NB4 (cell line): ENCODE data around the gene UNC5B.

Source experiments
- DNase-seq: peaks from one replicate; pipeline ENCODE4 v3.0.0; 2010; ENCODE audit warnings: low read depth
- H3K4me3 ChIP-seq: one replicate; pipeline ENCODE4 v1.5.1; 2011; ENCODE audit warnings: mild to moderate bottlenecking, low read depth, low read length, moderate library complexity
- CTCF ChIP-seq: IDR thresholded peaks from one replicate; pipeline ENCODE4 v1.5.1; 2012; ENCODE audit warnings: low read depth, low read length
- MAX ChIP-seq: IDR thresholded peaks from 2 replicates; pipeline ENCODE4 v1.6.1; 2011; ENCODE audit warnings: low read depth, low read length
- MYC ChIP-seq: IDR thresholded peaks from 2 replicates; pipeline ENCODE4 v1.6.1; 2011; ENCODE audit warnings: low read depth, low read length
- POLR2A ChIP-seq: IDR thresholded peaks from 2 replicates; pipeline ENCODE4 v1.6.1; 2011; ENCODE audit warnings: mild to moderate bottlenecking; ENCODE audit not compliant: insufficient read length; ENCODE audit errors: extremely low read depth

UNC5B gene

GRCh38 chr10:71238626-71239025, 26.3 kb downstream of the UNC5B start:
- TF ChIP-seq POLR2A (no peak), CTCF (no peak), MYC (no peak), MAX (no peak)
- no peak overlapping the region for H3K4me3 ChIP-seq
- no peak for DNase-seq

GRCh38 chr10:71239131-71239915, 27.0 kb downstream of the UNC5B start:
- H3K4me3 ChIP-seq, result no peak overlapping the region
- no peak for DNase-seq
- TF ChIP-seq MYC (no peak), MAX (no peak), POLR2A (no peak), CTCF (no peak)

- TF ChIP-seq POLR2A (no peak), MYC (no peak; the same call in 1 of the 2 replicates), MAX (no peak), CTCF (no peak)
- DNase-seq, result no peak
- no peak overlapping the region for H3K4me3 ChIP-seq
Observed at GRCh38 chr10:71239946-71240795, 27.8 kb downstream of the UNC5B start.

GRCh38 chr10:71241114-71241829, 28.9 kb downstream of the UNC5B start:
- H3K4me3 ChIP-seq, result no peak overlapping the region
- TF ChIP-seq MAX (no peak), CTCF (no peak), MYC (no peak), POLR2A (no peak)
- DNase-seq, result no peak

GRCh38 chr10:71241830-71242621, 29.7 kb downstream of the UNC5B start:
- TF ChIP-seq CTCF, result no peak
- no peak for TF ChIP-seq MAX
- no peak for TF ChIP-seq POLR2A
- TF ChIP-seq MYC, result no peak
- DNase-seq, result peak; percentile 35

More at GRCh38 chr10:71241830-71242621, 29.7 kb downstream of the UNC5B start:
- H3K4me3 ChIP-seq, result no peak overlapping the region
